ENCODE measurements around the gene RNMT. TPM values are rescaled to one million over a fixed set of nuclear protein-coding genes. Genes with fewer than 3 reads are reported as not detected.
"Not testable (repeated sequence)": the region's sequence is repeated elsewhere in the genome, so short reads cannot be mapped to it uniquely, and the experiment has no call there.

RNMT gene
- total and polyA plus RNA-seq, 2 donors from 2014 or later: 16.5 to 32.4 TPM

GRCh38 chr18:13735681-13736080 lies 9.2 kb downstream of the RNMT start:
- intact Hi-C loops (cut with DNase I): no loop called here
- H3K36me3 ChIP-seq (ENCODE audit: control insufficient read depth in 2 of 3, insufficient read depth in 3 of 3, low read length in 3 of 3): peaks cover 2 to 38% (median 5%) of the 10 kb centered on the region in 3 donors
- DNase-seq (no peak), FAIRE-seq (no peak)
- H3K4me3 ChIP-seq (ENCODE audit: low read length in 3 of 3): no peak overlapping the region
- H3K27me3 ChIP-seq (ENCODE audit: control insufficient read depth, insufficient read depth, low read length): no peaks in the 10 kb centered on the region
- no peak overlapping the region for H3K27ac ChIP-seq (ENCODE audit: low read depth in 2 of 2, low read length in 2 of 2)
- H3K9me3 ChIP-seq (ENCODE audit: control insufficient read depth in 2 of 3, insufficient read depth in 1 of 3, low read length in 3 of 3): no peaks in the 10 kb centered on the region
- H3K4me1 ChIP-seq (ENCODE audit: control insufficient read depth in 2 of 3, insufficient read depth in 2 of 3, low read depth in 1 of 3, low read length in 3 of 3): no peaks in the 10 kb centered on the region
- no peak overlapping the region for H3K9ac ChIP-seq (ENCODE audit: low read length in 3 of 3)
- no peak for TF ChIP-seq CTCF (IDR thresholded peaks at IDR 0.05; ENCODE audit: borderline replicate concordance, extremely low read depth, insufficient read depth)

GRCh38 chr18:13745696-13746095 lies 19.2 kb downstream of the RNMT start:
- Histone ChIP-seq H3K9ac (ENCODE audit: low read length in 3 of 3) (no peak overlapping the region), H3K9me3 (ENCODE audit: control insufficient read depth in 2 of 3, insufficient read depth in 1 of 3, low read length in 3 of 3) (no peaks in the 10 kb centered on the region), H3K4me1 (ENCODE audit: control insufficient read depth in 2 of 3, insufficient read depth in 2 of 3, low read depth in 1 of 3, low read length in 3 of 3) (no peaks in the 10 kb centered on the region), H3K36me3 (ENCODE audit: control insufficient read depth in 2 of 3, insufficient read depth in 3 of 3, low read length in 3 of 3) (peaks cover 10 to 40% (median 21%) of the 10 kb centered on the region in 3 donors), H3K27ac (ENCODE audit: low read depth in 2 of 2, low read length in 2 of 2) (no peak overlapping the region), H3K4me3 (ENCODE audit: low read length in 3 of 3) (no peak overlapping the region), H3K27me3 (ENCODE audit: control insufficient read depth, insufficient read depth, low read length) (no peaks in the 10 kb centered on the region)
- DNase-seq: peak in 1 of 5 donors; percentile 50
- no peak for FAIRE-seq
- no peak for TF ChIP-seq CTCF (IDR thresholded peaks at IDR 0.05; ENCODE audit: borderline replicate concordance, extremely low read depth, insufficient read depth)
- intact Hi-C loops (cut with DNase I): no loop called here

GRCh38 chr18:13746633-13747032 lies 20.2 kb downstream of the RNMT start:
- intact Hi-C loops (cut with DNase I): no loop called here
- H3K27me3 ChIP-seq (ENCODE audit: control insufficient read depth, insufficient read depth, low read length): no peaks in the 10 kb centered on the region
- no peak overlapping the region for H3K4me3 ChIP-seq (ENCODE audit: low read length in 3 of 3)
- H3K27ac ChIP-seq (ENCODE audit: low read depth in 2 of 2, low read length in 2 of 2): no peak overlapping the region
- FAIRE-seq (no peak), DNase-seq (no peak)
- TF ChIP-seq CTCF (IDR thresholded peaks at IDR 0.05; ENCODE audit: borderline replicate concordance, extremely low read depth, insufficient read depth): no peak
- H3K36me3 ChIP-seq (ENCODE audit: control insufficient read depth in 2 of 3, insufficient read depth in 3 of 3, low read length in 3 of 3): peaks cover 10 to 35% (median 21%) of the 10 kb centered on the region in 3 donors
- H3K4me1 ChIP-seq (ENCODE audit: control insufficient read depth in 2 of 3, insufficient read depth in 2 of 3, low read depth in 1 of 3, low read length in 3 of 3): no peaks in the 10 kb centered on the region
- H3K9ac ChIP-seq (ENCODE audit: low read length in 3 of 3): no peak overlapping the region
- H3K9me3 ChIP-seq (ENCODE audit: control insufficient read depth in 2 of 3, insufficient read depth in 1 of 3, low read length in 3 of 3): no peaks in the 10 kb centered on the region

- H3K36me3 ChIP-seq (ENCODE audit: control insufficient read depth in 2 of 3, insufficient read depth in 3 of 3, low read length in 3 of 3): peaks cover 13 to 40% (median 17%) of the 10 kb centered on the region in 3 donors
- intact Hi-C loops (cut with DNase I); H3K4me1 ChIP-seq (ENCODE audit: control insufficient read depth in 2 of 3, insufficient read depth in 2 of 3, low read depth in 1 of 3, low read length in 3 of 3); H3K27ac ChIP-seq (ENCODE audit: low read depth in 2 of 2, low read length in 2 of 2); H3K4me3 ChIP-seq (ENCODE audit: low read length in 3 of 3); H3K9me3 ChIP-seq (ENCODE audit: control insufficient read depth in 2 of 3, insufficient read depth in 1 of 3, low read length in 3 of 3); DNase-seq; H3K27me3 ChIP-seq (ENCODE audit: control insufficient read depth, insufficient read depth, low read length); FAIRE-seq; H3K9ac ChIP-seq (ENCODE audit: low read length in 3 of 3): not testable (repeated sequence)
Observed at GRCh38 chr18:13751599-13751998, 25.1 kb downstream of the RNMT start.
